GM18907 (cell line): Measurements from ENCODE around the gene HYAL3.

Experiments used
- ATAC-seq: cut with Tn5 transposase; IDR thresholded peaks from one replicate; pipeline ENCODE4 v1.9.1; 2021; ENCODE audit warnings: mild to moderate bottlenecking, moderate library complexity; ENCODE audit not compliant: unreplicated experiment

HYAL3 gene, protein sequence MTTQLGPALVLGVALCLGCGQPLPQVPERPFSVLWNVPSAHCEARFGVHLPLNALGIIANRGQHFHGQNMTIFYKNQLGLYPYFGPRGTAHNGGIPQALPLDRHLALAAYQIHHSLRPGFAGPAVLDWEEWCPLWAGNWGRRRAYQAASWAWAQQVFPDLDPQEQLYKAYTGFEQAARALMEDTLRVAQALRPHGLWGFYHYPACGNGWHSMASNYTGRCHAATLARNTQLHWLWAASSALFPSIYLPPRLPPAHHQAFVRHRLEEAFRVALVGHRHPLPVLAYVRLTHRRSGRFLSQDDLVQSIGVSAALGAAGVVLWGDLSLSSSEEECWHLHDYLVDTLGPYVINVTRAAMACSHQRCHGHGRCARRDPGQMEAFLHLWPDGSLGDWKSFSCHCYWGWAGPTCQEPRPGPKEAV

DNA sequence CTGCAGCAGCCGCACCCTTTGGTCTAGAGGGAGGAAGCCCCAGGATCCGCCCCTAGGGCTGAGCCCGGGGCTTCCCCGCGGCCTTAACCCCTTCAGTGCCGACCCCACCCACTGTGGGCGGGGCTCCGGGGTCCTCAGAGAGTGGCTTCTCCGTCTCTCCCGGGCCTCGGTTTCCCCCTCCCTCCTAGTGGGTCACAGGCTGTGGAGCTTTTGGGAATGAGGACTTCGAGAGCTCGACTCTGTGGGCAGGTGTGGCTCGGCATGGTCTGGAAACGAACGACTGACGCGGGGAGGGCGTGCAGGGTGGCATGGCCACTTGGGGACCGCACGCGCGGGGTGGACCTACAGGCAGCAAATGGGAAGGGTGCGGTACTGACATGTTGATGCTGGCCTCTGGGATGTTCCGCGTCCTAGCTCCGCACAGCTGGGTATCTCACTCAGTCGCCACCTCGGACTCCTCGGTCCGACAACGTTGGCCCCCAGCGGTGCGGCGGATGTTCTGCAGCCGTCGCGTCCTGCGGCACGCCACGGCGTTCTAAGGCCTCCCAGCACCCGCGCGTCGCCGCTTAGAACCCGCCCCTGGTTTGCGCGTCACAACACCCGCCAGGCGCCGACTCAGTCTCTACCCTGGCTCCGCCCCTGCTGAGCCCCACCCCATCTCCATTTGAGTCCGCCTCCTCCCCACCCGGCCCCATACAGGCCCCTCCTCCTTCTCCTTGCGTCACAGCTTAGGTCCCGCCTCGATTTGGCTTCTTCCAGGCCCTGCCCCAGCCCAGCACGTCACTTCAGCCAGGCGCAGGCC, at the start of gene HYAL3, which contains the start of gene NAA80:
HYAL3 (minus strand) TSS at position 570 of the 802 bp plus-strand sequence. CDS start 3,803 bp downstream, outside the sequence.
NAA80 (minus strand) TSS at position 570 of the 802 bp plus-strand sequence. CDS start 1,942 bp downstream, outside the sequence.
- ATAC-seq: peak; percentile 81

DNA sequence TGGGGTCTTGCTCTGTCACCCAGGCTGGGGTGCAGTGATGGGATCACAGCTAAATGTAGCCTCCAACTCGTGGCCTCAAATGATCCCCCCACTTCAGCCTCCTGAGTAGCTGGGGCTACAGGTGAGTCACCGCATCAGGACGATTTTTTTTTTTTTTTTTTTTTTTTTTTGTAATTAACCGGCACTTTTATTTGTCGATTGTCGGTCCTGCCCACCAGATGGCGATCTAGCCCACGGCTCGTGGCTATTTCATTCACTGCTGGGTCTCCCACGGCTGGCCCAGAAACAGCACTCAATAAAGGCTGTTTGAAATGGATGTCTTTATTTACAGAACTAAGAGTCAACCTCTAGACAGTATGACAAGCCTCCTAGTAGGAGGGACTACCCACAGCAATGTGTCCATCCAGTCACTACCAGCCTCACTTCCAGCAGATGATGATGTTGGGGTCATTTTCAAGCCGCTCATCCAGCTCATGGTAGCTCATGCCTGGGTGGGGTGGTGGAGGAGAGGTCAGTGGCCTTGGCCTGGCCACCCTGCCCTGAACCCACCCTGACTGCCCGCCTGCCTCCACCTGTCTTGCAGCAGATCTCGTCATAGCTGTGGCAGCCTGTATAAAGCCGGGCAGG, 48.1 kb upstream of the HYAL3 start:
- ATAC-seq: no peak

DNA sequence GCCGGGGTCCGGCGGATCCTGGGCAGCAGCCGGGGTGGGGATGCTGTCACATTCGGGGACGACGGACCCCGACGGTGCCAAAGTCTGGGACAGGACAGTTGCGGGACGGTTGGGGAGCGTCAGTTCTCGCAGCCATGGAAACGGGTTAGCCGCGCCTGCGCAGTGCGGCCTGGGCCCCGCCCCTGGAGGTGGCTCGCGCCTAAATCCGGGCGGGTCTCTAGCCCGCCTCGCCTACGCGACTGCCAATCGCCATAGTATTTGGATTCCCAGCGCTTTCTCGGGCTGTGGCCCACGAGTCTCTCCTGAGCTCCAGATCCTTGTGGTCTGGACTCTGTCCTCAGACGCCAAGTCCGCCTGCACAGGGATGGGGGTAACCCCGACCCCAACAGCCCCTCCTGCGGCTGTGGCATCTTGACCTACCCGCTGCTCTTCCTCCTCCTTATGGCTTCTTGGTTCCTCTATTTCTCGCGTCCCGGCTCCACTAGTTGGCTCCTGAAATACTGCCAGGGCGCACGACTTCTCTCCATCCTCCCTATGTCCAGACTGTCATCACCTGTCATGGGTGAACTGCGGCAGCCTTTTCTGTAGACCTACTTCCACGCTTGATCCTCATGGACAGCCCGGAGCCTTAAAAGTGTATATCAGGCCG, 46.5 kb upstream of the HYAL3 start, which contains the start of gene ZMYND10:
ZMYND10 (minus strand) TSS at position 147 of the 649 bp plus-strand sequence. CDS start 153 bp downstream, outside the sequence.
- ATAC-seq: no peak

DNA sequence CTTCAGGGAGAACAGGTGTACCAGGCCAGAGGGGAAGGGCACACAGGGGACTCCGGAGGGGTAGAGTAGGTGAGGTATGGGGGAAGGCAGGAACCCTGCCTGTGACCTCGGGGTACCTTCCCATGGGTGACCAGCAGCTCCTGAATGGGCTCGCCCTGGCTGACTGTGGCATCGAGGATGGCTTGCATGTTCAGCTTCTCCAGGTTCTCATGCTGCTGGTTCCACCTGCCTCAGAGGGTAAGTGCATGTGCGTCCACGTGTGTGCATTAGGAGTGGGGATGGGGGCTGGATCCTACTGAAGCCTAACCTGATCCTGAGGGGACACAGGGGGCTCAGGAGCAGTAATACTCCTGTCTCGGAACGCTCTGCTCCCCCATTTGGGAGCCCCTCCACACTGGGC, 45.8 kb upstream of the HYAL3 start:
- ATAC-seq: no peak

DNA sequence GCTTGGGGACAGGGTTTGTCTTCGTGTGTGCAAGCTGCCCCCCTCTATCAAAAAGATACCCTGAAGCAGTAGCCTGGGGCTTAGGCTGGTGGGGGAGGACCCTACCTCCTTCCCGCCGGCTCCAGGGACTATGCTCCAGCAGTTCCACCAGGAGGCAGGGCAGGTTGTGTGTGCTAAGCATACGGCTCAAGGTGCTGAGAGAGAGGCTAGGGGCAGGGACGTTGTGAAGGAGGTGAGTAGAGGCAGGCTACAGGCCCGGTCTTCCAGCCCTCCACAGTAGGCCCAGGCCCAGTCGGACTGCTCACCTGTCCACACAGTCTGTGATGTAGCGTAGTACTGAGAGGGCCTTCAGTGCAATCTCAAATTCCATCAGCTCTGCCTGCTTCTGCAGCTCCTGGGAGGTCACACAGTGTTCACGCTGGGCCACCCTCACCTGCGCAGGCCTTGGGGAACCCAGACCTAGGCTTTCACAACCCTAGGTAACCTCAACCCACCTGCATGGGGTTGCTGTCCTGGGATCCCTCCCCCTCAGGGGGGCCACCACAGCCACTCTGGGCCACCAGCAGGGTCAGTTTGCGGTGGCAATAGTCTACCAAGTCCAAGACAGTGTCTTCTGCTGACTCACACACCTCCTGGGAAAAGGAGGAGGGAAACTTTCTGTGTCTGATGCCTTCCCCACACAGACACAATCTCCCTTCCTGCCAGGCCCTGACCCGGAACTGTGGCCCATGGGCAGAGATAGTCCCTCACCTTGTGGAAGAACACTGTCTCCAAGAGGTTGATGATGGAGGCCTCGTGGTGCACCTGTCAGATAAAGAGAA, 43.8 kb upstream of the HYAL3 start:
- ATAC-seq: no peak

DNA sequence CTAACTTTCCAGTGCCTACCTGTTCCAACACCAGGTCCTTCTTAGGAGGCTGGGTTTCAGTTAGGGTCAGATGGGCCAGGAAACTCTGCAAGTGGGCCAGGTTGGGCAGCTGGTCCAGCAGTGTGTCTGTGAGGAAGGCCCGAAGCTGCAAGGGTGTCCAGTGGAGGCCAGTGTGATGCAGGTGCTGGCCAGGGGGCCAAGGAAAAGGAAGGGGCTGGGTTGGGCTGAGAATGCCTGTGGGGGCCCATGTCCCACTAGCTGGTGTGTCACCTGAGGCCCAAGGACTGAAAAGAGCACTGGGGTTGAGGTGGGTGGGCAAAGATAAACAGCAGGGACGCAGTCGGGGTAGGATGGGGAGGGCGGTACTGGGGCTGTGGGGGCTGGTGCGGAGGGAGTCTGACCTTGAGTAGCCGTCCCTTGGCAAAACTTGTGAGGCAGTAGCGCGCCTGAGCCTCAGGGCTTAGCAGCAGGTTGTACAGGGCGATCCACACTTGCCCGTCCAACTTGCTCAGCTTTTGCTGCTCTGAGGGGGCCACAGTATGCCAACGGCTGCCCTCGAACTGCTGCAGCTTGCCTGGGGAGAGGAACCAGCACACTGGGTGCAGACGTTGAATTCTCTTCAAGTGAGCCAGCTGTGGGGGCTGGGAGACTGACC, 42.9 kb upstream of the HYAL3 start:
- ATAC-seq: no peak

DNA sequence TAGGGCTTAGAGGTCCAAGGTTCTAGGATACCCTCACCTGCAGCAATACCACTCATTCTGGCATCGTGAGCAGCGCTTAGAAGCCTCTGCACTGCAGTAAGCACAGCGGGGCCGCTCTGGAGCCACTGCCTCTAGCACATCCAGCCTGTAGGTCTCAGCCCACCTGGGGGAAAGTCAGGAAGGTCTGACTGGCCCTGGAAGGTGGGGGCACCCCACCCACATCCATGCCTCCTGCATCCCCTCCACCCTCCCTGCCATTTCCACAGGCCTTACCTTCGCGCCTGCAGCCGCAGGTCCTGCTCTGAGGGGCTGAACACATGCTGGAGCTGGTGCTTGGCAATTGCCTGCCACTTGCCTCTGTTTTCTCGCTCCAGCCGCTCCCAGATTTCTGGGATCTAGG, 42.3 kb upstream of the HYAL3 start:
- ATAC-seq: no peak

DNA sequence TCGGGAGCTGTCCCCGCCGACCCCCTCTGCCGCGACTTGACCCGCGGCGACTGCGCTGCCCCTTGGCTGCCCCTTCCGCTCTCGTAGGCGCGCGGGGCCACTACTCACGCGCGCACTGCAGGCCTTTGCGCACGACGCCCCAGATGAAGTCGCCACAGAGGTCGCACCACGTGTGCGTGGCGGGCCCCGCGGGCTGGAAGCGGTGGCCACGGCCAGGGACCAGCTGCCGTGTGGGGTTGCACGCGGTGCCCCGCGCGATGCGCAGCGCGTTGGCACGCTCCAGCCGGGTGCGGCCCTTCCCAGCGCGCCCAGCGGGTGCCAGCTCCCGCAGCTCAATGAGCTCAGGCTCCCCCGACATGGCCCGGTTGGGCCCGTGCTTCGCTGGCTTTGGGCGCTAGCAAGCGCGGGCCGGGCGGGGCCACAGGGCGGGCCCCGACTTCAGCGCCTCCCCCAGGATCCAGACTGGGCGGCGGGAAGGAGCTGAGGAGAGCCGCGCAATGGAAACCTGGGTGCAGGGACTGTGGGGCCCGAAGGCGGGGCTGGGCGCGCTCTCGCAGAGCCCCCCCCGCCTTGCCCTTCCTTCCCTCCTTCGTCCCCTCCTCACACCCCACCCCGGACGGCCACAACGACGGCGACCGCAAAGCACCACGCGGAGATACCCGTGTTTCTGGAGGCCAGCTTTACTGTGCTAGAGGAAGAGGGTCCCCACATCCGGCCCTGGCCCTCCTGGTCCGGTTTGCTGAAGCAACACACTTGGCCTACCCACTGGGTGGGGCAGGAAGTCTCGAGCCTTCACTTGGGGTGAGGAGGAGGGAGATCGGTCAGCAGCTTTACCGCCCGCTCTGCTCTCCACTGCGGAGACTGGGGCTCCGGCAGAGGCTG, 41.5 kb upstream of the HYAL3 start, which contains the start of gene RASSF1:
RASSF1 (minus strand) TSS at position 389 of the 882 bp plus-strand sequence; CDS start at position 358, 31 bp downstream.
- peak; percentile 18 for ATAC-seq

DNA sequence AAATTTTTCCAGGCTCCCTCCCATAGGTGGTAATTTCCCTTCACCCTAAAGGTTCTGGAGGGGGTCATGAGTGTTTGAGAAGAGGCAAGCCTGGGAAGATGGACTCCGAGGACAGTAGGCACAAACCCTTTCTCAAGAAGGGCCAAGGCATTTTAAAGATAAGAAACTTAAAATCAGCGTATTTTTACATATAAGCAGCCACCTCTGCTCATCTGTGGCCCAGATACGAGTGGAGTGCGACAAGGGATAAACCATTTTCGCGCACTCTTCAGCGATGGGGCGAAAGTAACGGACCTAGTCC, 40.9 kb upstream of the HYAL3 start:
- no peak for ATAC-seq

DNA sequence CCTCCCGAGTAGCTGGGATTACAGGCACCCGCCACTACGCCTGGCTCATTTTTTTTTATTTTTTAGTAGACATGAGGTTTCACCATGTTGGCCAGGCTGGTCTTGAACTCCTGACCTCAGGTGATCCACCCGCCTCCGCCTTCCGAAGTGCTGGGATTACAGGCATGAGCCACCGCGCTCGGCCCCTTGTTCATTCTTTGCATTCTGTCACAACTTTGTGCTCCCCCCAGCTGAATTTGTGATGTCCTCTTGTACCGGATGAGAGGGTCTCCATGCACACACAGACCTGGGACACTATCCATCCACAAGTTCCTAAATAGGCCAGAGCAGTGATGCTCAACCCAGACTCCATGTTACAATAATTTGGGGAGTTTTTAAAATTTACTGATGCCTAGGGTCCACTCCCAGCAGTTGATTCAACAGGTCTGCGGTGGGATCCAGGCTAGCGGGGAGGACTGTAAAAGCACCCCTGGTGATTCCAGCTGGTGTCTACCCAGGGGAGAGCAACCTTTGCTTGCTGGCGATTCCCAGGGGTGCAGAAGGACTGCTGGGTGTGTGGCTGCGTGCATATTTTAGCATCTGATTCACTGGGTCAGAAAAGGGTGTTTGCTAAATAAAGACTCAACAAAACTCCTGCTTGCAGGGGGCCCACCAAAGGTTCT, 40.4 kb upstream of the HYAL3 start:
- ATAC-seq: no peak

DNA sequence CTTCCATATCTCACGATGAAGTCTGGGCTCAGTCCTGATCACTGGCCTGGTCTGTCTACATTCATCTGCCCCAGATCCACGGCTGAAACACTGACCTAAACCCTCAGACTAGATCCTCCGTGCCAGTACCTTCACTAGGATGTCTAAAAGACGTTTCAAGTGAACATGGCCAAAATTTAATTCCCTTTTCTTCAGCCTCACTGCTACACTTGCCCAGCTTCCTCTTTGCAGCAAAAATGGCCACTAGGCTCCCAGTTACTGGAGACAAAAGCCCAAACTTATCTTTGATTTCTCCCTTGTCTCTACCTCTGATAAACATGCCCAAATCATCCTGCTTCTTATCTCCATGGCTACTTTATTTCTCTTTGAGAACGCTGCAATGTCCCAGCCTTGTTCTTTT, 39.8 kb upstream of the HYAL3 start:
- ATAC-seq: no peak

DNA sequence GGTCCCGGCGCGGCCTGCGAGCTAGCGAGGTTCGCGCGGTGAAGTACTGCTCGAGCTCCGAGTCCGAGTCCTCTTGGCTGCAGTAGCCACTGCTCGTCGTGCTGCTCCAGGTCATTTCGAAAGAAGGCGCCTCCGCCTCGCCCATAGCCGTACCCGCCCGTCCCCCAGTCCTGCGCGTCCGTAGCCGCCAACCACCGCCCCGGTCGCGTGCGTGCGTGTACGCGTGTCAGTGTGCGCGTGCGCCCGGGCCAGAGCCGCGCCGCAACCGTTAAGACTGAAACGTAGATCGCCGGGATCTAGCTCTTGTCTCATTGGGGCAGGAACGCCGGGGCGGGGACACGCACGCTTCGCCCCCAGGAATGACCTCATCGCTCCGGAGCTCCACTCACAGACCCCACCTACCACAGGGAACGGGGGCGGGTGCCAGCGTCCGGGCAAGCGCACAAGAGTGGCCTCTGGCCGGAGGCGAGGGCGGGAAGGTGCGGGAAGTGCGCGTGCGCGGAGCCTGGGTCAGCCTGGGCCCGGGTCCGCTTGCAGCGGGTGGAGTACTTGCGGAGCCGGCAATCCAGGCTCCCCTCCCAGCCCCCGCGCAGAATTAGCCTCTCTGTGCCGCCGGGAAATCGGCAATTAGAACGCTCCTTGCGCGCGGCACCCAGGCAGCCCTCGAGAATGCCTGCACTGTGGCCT, 38.1 kb upstream of the HYAL3 start:
- peak; percentile 77 for ATAC-seq

DNA sequence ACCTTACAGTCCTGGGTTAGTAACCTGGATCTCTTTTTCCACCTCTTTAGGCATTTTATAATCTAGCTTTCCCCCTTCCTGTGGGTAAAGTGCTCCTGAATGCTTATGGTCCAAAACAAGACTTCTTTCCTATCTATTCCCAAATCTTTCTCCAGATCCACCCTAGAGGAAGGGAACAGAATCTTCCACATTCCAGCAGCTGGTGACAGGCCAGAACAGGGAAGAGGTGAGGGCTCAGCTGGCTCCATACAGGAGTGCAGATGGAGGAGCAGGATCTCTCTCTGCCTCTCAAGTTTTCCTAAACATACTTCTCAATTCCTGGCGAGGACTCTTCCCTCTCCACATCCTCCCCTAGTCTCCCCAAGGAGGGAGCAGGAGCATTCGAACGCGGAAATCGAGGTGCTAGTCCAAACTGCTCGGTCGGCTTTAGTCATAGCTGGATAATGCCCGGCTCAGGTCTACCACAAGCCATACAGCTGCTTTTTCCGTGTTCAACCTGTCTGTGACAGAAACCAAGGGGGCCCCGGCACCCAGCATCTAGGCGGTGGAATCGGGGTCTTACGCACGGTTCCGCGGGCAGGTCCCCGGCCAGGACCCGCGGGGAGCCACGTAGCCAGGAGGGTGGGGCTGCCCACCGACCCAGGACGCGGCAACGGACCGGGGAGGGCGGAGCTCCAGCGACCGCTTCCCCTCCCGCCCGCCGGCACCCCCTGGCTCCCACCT, 37.4 kb upstream of the HYAL3 start:
- peak; percentile 34 for ATAC-seq

DNA sequence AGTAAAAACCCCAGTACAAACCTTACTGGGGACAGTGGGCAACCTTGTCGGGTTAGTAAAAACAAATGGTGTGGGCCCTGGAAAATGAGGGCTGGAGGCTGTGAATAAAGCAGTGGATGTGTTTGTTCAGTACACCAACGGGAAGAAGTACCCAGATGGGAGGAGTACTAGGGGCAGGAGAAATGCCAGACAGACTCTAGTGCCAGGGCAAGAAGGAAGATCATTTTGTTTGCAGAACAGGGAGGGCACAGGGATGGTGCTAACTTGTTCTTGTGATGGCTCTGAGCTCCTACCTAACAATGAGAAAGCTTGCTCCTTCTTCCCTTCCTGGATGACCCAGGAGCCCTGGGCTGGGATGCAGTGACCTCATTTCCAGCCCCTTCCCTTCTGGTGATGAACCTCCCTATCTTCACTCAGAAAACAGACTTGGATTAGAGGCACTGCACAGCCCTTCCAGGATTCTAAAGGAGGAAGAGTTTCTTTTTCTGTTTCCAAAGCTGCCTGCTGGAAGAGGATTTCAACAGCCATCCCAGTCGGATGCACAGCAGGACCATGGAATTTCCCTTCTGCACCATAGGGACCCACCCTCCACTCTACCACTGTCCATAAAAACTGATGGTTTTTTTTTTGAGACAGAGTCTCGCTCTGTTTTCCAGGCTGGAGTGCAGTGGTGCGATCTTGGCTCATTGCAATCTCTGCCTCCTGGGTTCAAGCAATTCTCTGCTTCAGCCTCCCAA, 35.3 kb upstream of the HYAL3 start:
- ATAC-seq: no peak

DNA sequence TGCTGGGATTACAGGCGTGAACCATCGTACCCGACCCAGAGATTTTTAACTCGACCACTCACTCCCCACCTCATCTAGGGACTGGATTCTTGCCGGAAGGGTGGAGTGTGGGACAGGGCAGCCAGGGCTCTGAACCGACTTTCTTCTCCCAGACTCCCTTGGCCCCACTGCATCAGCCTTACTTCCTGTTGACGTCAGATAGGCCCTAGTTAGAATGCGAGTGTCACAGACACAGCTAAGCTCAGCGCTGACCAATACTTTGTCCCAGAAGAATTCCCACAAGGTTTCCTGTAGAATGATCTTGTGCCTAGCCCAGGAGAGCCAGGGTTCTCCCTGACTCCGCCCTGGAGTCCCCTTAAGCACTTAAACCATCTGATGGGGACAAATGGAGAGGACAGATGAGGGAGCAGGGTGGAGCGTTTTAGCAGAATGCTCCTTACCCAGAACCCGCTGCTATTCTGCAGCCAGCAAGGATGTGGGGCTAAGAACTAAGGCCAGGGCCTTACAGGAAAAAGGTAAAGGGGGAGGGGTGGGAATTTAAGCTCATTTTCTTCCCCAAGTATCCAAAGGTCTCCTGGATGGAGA, 34.6 kb upstream of the HYAL3 start:
- ATAC-seq: no peak
